Karpas-422 (cell line): Measurements from ENCODE around the gene TRIM72. TPM values are rescaled to one million over a fixed set of nuclear protein-coding genes. Genes with fewer than 3 reads are reported as not detected.
A peak's percentile ranks its signal among the peaks of the same experiment; 100 is the strongest.

Source experiments
- DNase-seq: peaks from one replicate; pipeline ENCODE4 v3.0.0-alpha.2; 2015
- H2AFZ ChIP-seq: fragments of 200-600 bp; sonication (generic); 2 replicates; pipeline ENCODE4 v1.6.1; 2014; ENCODE audit warnings: antibody characterized with exemption, low read length, mixed read lengths
- H3K27ac ChIP-seq: fragments of 200-600 bp; sonication (generic); 2 replicates; pipeline ENCODE4 v1.5.1; 2014; ENCODE audit warnings: mild to moderate bottlenecking, low read length, moderate library complexity
- H3K27me3 ChIP-seq: fragments of 200-600 bp; sonication (generic); 2 replicates; pipeline ENCODE4 v1.6.1; 2014; ENCODE audit warnings: low read length, mixed read lengths
- H3K36me3 ChIP-seq: fragments of 200-600 bp; sonication (generic); 2 replicates; pipeline ENCODE4 v1.6.1; 2014; ENCODE audit warnings: low read length, mixed read lengths; ENCODE audit not compliant: insufficient read depth
- H3K4me1 ChIP-seq: fragments of 200-600 bp; sonication (generic); 2 replicates; pipeline ENCODE4 v1.6.1; 2014; ENCODE audit warnings: mild to moderate bottlenecking, low read length, mixed read lengths
- H3K4me2 ChIP-seq: fragments of 200-600 bp; sonication (generic); 2 replicates; pipeline ENCODE4 v1.6.1; 2014; ENCODE audit warnings: low read length, low read depth, mild to moderate bottlenecking; ENCODE audit not compliant: poor library complexity, severe bottlenecking
- H3K4me3 ChIP-seq: fragments of 200-600 bp; sonication (generic); 2 replicates; pipeline ENCODE4 v1.5.1; 2014; ENCODE audit warnings: mild to moderate bottlenecking, antibody characterized with exemption, low read length, mixed read lengths
- H3K79me2 ChIP-seq: fragments of 200-600 bp; sonication (generic); 2 replicates; pipeline ENCODE4 v1.6.1; 2014; ENCODE audit warnings: mild to moderate bottlenecking, low read length, mixed read lengths
- H3K9ac ChIP-seq: fragments of 200-600 bp; sonication (generic); 2 replicates; pipeline ENCODE4 v1.6.0; 2014; ENCODE audit warnings: low read length
- H3K9me2 ChIP-seq: fragments of 200-600 bp; sonication (generic), shearing (Covaris generic); replicated peaks from 2 replicates; pipeline ENCODE4 v1.6.0; 2014; ENCODE audit warnings: mild to moderate bottlenecking, low read length, moderate library complexity; ENCODE audit not compliant: insufficient read depth
- H3K9me3 ChIP-seq: fragments of 300-700, 200-600 bp; sonication (generic); 2 replicates; pipeline ENCODE4 v1.6.1; 2014; ENCODE audit warnings: low read length, mixed read lengths
- H4K20me1 ChIP-seq: fragments of 200-600 bp; sonication (generic); 2 replicates; pipeline ENCODE4 v1.6.1; 2014; ENCODE audit warnings: mild to moderate bottlenecking, antibody characterized with exemption, low read length, low read depth; ENCODE audit not compliant: insufficient read depth
- total RNA-seq: library from RNA; depleted of rRNA; stranded (reverse); fragments of >200 nt; shearing (Covaris generic); gene quantifications from 2 replicates; pipeline ENCODE4 v1.2.3, GENCODE V29; 2014; ENCODE audit warnings: low replicate concordance

TRIM72 gene
- total RNA-seq, 1 experiment from 2014 or later = not detected

DNA sequence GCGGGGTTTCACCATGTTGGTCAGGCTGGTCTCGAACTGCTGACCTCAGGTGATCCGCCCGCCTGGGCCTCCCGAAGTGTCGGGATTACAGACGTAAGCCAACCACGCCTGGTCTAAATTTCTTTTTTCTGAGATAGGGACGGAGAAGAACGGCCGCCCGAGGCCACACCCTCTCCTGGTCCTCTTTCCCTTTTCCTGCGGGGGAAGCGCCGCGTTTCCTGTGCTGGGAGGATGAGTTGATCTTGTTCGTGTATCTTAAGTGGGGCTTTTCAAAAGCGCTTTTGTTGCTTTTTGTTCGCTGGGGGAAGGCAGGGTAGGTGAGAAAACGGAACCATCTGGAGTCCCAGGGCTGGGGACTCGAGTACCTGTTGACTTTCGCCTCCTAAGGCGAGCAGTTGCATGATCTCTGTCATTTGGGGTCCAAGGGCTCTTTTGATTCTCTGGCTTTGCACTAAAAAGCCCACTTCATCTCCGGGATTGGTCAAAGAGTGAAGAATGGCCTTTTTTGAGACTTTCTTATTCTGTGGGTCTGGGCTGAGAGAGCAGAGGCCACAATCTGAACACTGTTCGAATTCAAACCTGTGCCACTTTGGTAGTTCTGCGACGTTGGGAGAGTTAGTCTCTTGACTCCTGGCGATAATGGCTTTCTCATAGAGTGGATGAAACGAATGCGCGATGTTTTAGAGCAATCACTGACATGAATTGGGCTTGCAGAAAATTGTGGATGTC, 32.7 kb upstream of the TRIM72 start:
- H3K79me2 ChIP-seq = peaks cover 62% of the 10 kb centered on the region
- no peaks in the 10 kb centered on the region for H3K9me3 ChIP-seq
- H2AFZ ChIP-seq = no peak overlapping the region
- peak overlapping the region; percentile 81 for H3K27ac ChIP-seq
- no peaks in the 10 kb centered on the region for H3K27me3 ChIP-seq
- H3K36me3 ChIP-seq = peaks cover 49% of the 10 kb centered on the region
- peaks cover 47% of the 10 kb centered on the region for H4K20me1 ChIP-seq
- peak overlapping the region; percentile 91 for H3K4me3 ChIP-seq
- H3K9me2 ChIP-seq = no peaks in the 10 kb centered on the region
- DNase-seq = peak; percentile 58
- H3K9ac ChIP-seq = peak overlapping the region; percentile 99
- peak overlapping the region; percentile 94 for H3K4me2 ChIP-seq
- H3K4me1 ChIP-seq = peaks cover 28% of the 10 kb centered on the region

DNA sequence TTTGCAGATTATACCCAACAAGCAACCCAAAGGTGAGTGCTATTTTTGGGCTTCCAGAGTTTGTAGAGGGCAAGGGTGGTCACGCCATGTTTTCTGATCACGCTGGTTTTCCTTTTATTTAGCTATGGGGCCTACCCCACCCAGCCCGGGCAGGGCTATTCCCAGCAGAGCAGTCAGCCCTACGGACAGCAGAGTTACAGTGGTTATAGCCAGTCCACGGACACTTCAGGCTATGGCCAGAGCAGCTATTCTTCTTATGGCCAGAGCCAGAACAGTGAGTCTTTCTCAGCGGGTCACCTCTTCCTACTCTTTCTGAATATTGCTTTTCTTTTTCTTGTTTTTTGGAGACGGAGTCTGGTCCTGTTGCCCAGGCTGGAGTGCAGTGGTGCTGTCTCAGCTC, 31.5 kb upstream of the TRIM72 start:
- peaks cover 59% of the 10 kb centered on the region for H4K20me1 ChIP-seq
- DNase-seq = peak; percentile 38
- peak overlapping the region; percentile 99 for H3K9ac ChIP-seq
- H3K9me3 ChIP-seq = no peaks in the 10 kb centered on the region
- peaks cover 60% of the 10 kb centered on the region for H3K36me3 ChIP-seq
- peak overlapping the region; percentile 91; the same call in 1 of the 2 replicates for H3K4me3 ChIP-seq
- H3K27me3 ChIP-seq = no peaks in the 10 kb centered on the region
- peaks cover 28% of the 10 kb centered on the region for H3K4me1 ChIP-seq
- peaks cover 73% of the 10 kb centered on the region for H3K79me2 ChIP-seq
- no peak overlapping the region for H2AFZ ChIP-seq
- peak overlapping the region; percentile 94 for H3K4me2 ChIP-seq
- H3K9me2 ChIP-seq = no peaks in the 10 kb centered on the region
- no peak overlapping the region for H3K27ac ChIP-seq

DNA sequence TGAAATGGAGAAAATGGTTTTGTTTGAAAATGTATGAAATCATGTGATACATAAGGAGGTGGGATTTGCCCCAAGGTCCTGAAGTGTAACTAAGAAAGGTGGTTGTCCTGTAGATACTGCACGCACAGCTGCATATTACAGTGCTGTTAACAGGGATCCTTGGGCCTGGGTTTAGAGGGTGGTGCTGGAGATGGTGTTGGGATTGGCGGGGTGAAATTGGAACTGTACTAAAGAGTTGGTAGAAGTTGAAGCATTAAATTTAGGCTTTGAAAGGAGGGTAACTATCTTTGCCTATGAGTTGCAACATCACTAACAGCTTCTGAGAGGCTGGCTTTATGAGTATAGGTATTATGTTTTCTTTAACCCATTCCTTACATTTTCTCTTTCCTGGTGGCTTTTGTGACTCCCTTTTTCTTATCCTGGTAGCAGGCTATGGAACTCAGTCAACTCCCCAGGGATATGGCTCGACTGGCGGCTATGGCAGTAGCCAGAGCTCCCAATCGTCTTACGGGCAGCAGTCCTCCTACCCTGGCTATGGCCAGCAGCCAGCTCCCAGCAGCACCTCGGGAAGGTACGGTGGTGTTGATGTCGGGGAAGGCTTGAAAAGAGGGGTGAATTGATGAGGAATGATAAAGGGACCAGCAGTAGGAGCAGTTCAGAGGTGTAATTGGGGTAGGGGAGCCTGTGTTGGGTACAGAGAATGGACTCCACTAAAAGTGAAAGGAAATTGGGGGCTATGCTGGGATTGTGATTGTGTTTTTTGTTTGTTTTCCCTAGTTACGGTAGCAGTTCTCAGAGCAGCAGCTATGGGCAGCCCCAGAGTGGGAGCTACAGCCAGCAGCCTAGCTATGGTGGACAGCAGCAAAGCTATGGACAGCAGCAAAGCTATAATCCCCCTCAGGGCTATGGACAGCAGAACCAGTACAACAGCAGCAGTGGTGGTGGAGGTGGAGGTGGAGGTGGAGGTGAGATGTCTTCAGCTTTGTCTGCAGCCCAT, 30.2 kb upstream of the TRIM72 start:
- Histone ChIP-seq H3K27ac (no peak overlapping the region), H3K36me3 (peaks cover 74% of the 10 kb centered on the region)

DNA sequence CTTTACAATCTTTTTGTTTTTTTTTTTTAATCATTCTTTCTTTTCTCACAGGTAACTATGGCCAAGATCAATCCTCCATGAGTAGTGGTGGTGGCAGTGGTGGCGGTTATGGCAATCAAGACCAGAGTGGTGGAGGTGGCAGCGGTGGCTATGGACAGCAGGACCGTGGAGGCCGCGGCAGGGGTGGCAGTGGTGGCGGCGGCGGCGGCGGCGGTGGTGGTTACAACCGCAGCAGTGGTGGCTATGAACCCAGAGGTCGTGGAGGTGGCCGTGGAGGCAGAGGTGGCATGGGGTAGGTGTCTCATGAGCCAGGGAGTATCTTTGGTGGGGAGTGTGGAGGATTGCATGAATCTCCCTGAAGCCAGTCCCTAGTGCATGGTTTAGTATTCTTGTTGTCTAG, 29.0 kb upstream of the TRIM72 start:
- Histone ChIP-seq H3K4me2 (no peak overlapping the region), H3K36me3 (peaks cover 85% of the 10 kb centered on the region), H2AFZ (no peak overlapping the region), H3K9me2 (no peaks in the 10 kb centered on the region), H3K4me3 (no peak overlapping the region), H4K20me1 (peaks cover 83% of the 10 kb centered on the region), H3K27me3 (no peaks in the 10 kb centered on the region), H3K9ac (no peak overlapping the region), H3K27ac (no peak overlapping the region), H3K9me3 (no peaks in the 10 kb centered on the region), H3K79me2 (peaks cover 74% of the 10 kb centered on the region), H3K4me1 (peaks cover 17% of the 10 kb centered on the region)
- peak; percentile 38 for DNase-seq

More for the DNA sequence above, 30.2 kb upstream of the TRIM72 start:
- Histone ChIP-seq H3K9me2 (no peaks in the 10 kb centered on the region), H3K4me3 (no peak overlapping the region), H2AFZ (no peak overlapping the region), H3K9ac (no peak overlapping the region), H4K20me1 (peaks cover 72% of the 10 kb centered on the region), H3K4me2 (no peak overlapping the region), H3K79me2 (peaks cover 78% of the 10 kb centered on the region), H3K9me3 (no peaks in the 10 kb centered on the region), H3K4me1 (peaks cover 24% of the 10 kb centered on the region), H3K27me3 (no peaks in the 10 kb centered on the region)
- peak; percentile 34 for DNase-seq

DNA sequence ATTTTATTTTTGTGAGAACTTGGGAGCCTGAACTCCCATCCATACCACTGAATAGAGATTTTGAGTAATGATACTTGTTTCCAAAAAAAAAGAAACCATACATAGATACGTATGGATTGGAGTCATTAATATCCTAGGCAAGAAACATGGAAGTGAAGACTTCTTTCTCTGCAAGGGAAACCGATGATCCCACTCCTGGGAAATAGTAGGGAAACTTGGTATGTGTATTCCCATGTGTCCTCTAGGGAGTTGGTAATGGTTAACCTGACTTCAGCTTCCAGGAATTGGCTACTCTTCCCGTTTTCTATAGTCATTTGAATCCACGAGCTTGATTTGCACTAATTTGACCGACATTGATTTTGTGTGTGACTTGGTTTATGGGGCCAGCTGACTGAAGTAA, 28.6 kb upstream of the TRIM72 start:
- Histone ChIP-seq H3K36me3 (peaks cover 90% of the 10 kb centered on the region), H3K4me2 (no peak overlapping the region), H4K20me1 (peaks cover 88% of the 10 kb centered on the region), H2AFZ (no peak overlapping the region), H3K4me1 (peaks cover 17% of the 10 kb centered on the region), H3K27me3 (no peaks in the 10 kb centered on the region), H3K27ac (no peak overlapping the region), H3K4me3 (no peak overlapping the region), H3K9ac (no peak overlapping the region), H3K79me2 (peaks cover 69% of the 10 kb centered on the region), H3K9me2 (no peaks in the 10 kb centered on the region), H3K9me3 (no peaks in the 10 kb centered on the region)
- DNase-seq = no peak

DNA sequence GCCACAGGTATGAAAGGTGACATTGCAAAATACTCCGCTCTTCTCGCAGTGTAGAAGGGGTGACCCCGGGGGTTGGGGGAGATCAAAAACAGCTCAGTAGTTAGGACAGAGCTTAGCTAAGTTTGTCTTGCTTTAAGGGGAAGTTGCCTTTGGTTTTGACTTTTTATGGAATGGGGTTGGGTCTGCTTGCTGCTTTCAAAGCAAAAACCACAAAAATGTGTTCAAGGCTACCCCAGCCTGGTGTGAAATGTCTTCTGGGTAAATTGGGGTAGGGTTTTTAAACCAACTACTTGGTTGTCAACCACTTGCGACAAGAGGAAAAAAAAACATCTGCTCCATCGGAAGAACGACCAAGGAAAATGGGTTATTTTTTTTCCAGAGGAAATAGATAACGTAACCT, 27.7 kb upstream of the TRIM72 start:
- H3K9me2 ChIP-seq = no peaks in the 10 kb centered on the region
- H3K4me2 ChIP-seq = no peak overlapping the region
- no peaks in the 10 kb centered on the region for H3K27me3 ChIP-seq
- peaks cover 94% of the 10 kb centered on the region for H3K36me3 ChIP-seq
- peaks cover 16% of the 10 kb centered on the region for H3K4me1 ChIP-seq
- DNase-seq = no peak
- H3K9ac ChIP-seq = no peak overlapping the region
- H3K27ac ChIP-seq = no peak overlapping the region
- peaks cover 86% of the 10 kb centered on the region for H4K20me1 ChIP-seq
- no peak overlapping the region for H3K4me3 ChIP-seq
- no peaks in the 10 kb centered on the region for H3K9me3 ChIP-seq
- peaks cover 61% of the 10 kb centered on the region for H3K79me2 ChIP-seq
- H2AFZ ChIP-seq = no peak overlapping the region

DNA sequence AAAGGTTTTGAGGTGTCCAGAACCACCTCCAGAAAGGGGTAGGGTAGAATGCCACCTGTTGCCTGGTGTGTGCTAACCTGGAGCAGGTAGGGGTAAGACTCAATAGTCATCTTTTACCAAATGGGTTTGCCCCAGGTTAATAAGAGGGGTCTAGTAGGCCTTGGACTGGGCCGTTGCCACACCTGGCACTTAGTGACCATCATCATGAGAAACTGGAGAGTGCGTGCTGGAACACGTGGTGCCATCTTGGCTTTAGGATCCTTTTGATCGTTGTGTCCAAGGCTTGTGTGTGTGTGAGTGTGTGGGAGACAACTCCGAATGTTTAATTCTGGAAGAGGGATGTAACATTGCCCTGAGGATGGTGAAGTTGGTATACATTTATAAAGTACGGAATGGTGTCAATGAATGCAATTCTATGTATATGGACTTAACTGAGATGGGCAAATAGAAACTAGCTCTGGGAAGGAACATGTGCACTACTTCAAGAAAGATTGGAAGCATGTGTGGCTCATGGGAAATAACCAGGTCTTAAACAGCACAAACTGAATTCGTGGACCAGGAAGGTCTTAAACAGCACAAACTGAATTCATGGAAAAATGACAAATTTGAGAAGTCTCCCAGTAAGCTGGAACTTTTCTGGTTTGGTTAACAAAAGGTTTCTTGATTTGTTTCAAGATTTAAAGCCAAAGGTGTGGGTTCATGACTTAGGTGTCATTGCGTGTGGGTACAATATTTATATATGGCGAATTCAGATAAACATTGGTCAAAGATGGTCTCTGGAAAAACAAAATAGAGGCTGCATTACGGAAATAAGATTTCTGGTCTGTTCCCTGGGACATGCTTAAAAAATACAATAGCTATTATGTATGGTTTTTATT, 26.8 kb upstream of the TRIM72 start:
- H3K9ac ChIP-seq = no peak overlapping the region
- H3K27ac ChIP-seq = no peak overlapping the region
- H2AFZ ChIP-seq = no peak overlapping the region
- peaks cover 94% of the 10 kb centered on the region for H3K36me3 ChIP-seq
- no peak overlapping the region for H3K4me3 ChIP-seq
- DNase-seq = no peak
- H3K27me3 ChIP-seq = no peaks in the 10 kb centered on the region
- H3K9me2 ChIP-seq = no peaks in the 10 kb centered on the region
- no peak overlapping the region for H3K4me2 ChIP-seq
- H3K79me2 ChIP-seq = peaks cover 51% of the 10 kb centered on the region
- peaks cover 6% of the 10 kb centered on the region for H3K4me1 ChIP-seq
- peaks cover 76% of the 10 kb centered on the region for H4K20me1 ChIP-seq
- no peaks in the 10 kb centered on the region for H3K9me3 ChIP-seq
